ENCODE data around the gene MON2. TPM values are rescaled to one million over a fixed set of nuclear protein-coding genes. Genes with fewer than 3 reads are reported as not detected.

MON2 gene
- total and polyA plus RNA-seq, 8 donors = 3.1 to 191 (median 55.3) TPM

GRCh38 chr12:62618319-62618718, 151.7 kb downstream of the MON2 start:
- H3K4me1 ChIP-seq = peaks cover 0 to 10% (median 3%) of the 10 kb centered on the region in 4 donors
- DNase-seq = no peak
- H3K27ac ChIP-seq = no peak overlapping the region
- intact Hi-C loops (cut with DNase I; ENCODE audit: low total_unique reads) = no loop called here
- no peak overlapping the region for H3K4me3 ChIP-seq
- no peaks in the 10 kb centered on the region for H3K27me3 ChIP-seq
- H3K36me3 ChIP-seq = peaks cover 0 to 4% (median 0%) of the 10 kb centered on the region in 4 donors
- no peaks in the 10 kb centered on the region for H3K9me3 ChIP-seq
- TF ChIP-seq, protein P1, sequence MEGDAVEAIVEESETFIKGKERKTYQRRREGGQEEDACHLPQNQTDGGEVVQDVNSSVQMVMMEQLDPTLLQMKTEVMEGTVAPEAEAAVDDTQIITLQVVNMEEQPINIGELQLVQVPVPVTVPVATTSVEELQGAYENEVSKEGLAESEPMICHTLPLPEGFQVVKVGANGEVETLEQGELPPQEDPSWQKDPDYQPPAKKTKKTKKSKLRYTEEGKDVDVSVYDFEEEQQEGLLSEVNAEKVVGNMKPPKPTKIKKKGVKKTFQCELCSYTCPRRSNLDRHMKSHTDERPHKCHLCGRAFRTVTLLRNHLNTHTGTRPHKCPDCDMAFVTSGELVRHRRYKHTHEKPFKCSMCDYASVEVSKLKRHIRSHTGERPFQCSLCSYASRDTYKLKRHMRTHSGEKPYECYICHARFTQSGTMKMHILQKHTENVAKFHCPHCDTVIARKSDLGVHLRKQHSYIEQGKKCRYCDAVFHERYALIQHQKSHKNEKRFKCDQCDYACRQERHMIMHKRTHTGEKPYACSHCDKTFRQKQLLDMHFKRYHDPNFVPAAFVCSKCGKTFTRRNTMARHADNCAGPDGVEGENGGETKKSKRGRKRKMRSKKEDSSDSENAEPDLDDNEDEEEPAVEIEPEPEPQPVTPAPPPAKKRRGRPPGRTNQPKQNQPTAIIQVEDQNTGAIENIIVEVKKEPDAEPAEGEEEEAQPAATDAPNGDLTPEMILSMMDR (IDR thresholded peaks at IDR 0.05) = no peak
- TF ChIP-seq POLR2A (IDR thresholded peaks at IDR 0.05) (no peak), POLR2AphosphoS5 (IDR thresholded peaks at IDR 0.05) (no peak), EP300 (IDR thresholded peaks at IDR 0.05) (no peak)

DNA sequence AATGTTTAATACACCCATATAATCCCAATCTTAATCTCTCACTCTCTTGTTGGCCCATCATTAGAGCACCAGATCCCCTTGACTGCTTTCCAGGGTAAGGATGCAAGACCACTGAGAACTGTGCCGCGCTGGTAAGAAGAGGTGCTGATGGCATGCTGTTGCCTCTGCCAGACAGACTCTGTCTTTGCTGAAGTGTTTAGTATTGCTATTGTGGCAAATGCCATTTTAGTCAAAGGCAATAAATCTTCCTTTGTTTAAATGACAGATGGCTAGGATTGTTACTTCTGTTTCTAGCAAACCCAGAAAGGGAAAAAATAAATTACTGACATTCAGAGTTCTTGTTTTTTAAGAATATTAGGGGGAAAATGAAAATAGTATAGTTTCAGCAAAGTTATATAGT, 152.3 kb downstream of the MON2 start:
- H3K9me3 ChIP-seq = no peaks in the 10 kb centered on the region
- no peaks in the 10 kb centered on the region for H3K27me3 ChIP-seq
- H3K4me3 ChIP-seq = no peak overlapping the region
- no peak for DNase-seq
- peaks cover 0 to 4% (median 0%) of the 10 kb centered on the region in 4 donors for H3K36me3 ChIP-seq
- intact Hi-C loops (cut with DNase I; ENCODE audit: low total_unique reads) = no loop called here
- no peak overlapping the region for H3K27ac ChIP-seq
- H3K4me1 ChIP-seq = peaks cover 0 to 11% (median 3%) of the 10 kb centered on the region in 4 donors
- 82 to 98% (median 89%) methylated on average over 2 of the region's 2 CpGs for WGBS, 5 donors
- TF ChIP-seq EP300 (IDR thresholded peaks at IDR 0.05) = no peak
- TF ChIP-seq, protein P1 (IDR thresholded peaks at IDR 0.05) = no peak
- TF ChIP-seq POLR2AphosphoS5 (IDR thresholded peaks at IDR 0.05) = no peak
- no peak for TF ChIP-seq POLR2A (IDR thresholded peaks at IDR 0.05)

DNA sequence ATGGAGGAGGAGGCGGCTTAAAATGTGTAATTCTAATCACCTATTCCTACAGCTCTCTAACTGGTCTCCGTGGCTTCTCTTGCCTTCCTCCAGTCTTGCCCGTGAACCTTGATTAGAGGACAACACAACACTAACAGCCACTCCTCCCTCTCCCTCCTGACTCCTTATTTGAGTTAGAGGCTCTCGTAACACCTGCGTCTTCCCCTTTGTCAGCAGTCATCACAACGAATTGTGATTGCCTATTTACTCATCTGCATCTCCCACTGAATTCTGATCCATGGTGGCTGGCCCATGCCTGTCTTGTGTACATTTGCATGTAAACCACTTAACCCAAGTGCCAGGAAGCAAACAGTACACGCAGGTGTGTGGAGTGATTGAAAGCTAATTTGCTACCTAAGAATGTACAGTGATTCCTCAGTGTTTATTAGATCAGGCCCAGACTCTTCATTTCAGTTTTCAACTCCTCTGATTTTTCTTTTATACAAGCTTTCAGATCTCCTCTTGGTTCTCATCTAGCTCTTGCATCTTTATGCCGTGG, 154.5 kb downstream of the MON2 start:
- Histone ChIP-seq H3K27ac (no peak overlapping the region), H3K27me3 (no peaks in the 10 kb centered on the region), H3K4me3 (no peak overlapping the region), H3K9me3 (no peaks in the 10 kb centered on the region), H3K36me3 (peaks cover 0 to 3% (median 0%) of the 10 kb centered on the region in 4 donors), H3K4me1 (peaks cover 0 to 26% (median 3%) of the 10 kb centered on the region in 4 donors)
- no peak for DNase-seq
- WGBS, 5 donors = 46 to 64% (median 55%) methylated on average over 8 of the region's 8 CpGs
- intact Hi-C loops (cut with DNase I; ENCODE audit: low total_unique reads) = no loop called here
- no peak for TF ChIP-seq EP300 (IDR thresholded peaks at IDR 0.05)
- TF ChIP-seq, protein P1 (IDR thresholded peaks at IDR 0.05) = no peak
- no peak for TF ChIP-seq POLR2A (IDR thresholded peaks at IDR 0.05)
- no peak for TF ChIP-seq POLR2AphosphoS5 (IDR thresholded peaks at IDR 0.05)

GRCh38 chr12:62622177-62622576, 155.6 kb downstream of the MON2 start:
- Histone ChIP-seq H3K4me1 (peaks cover 0 to 25% (median 3%) of the 10 kb centered on the region in 4 donors), H3K4me3 (no peak overlapping the region), H3K36me3 (no peaks in the 10 kb centered on the region), H3K27me3 (no peaks in the 10 kb centered on the region), H3K9me3 (no peaks in the 10 kb centered on the region), H3K27ac (no peak overlapping the region)
- 67 to 79% (median 76%) methylated on average over 2 of the region's 2 CpGs for WGBS, 5 donors
- intact Hi-C loops (cut with DNase I; ENCODE audit: low total_unique reads) = no loop called here
- TF ChIP-seq, protein P1 (IDR thresholded peaks at IDR 0.05) = no peak
- no peak for TF ChIP-seq POLR2AphosphoS5 (IDR thresholded peaks at IDR 0.05)
- TF ChIP-seq EP300 (IDR thresholded peaks at IDR 0.05) = no peak
- TF ChIP-seq POLR2A (IDR thresholded peaks at IDR 0.05) = no peak
- no peak for DNase-seq

Measured in stomach (tissue), 9 donors.